RWPE2 (cell line): ENCODE results near the gene NIPSNAP2.

Experiments used
- ATAC-seq: fragments of 200-7000 bp; cut with Tn5 transposase; 3 replicates; pipeline ENCODE4 v1.9.1; 2021; ENCODE audit warnings: low read depth
- DNase-seq: peaks from one replicate; pipeline ENCODE4 v3.0.0-alpha.2; 2020; ENCODE audit warnings: low spot score
- H3K27ac ChIP-seq: fragments of 450-650 bp; 2 replicates; pipeline ENCODE4 v1.5.1; 2017; ENCODE audit warnings: mild to moderate bottlenecking; ENCODE audit not compliant: poor library complexity, severe bottlenecking
- H3K27me3 ChIP-seq: fragments of 250-450 bp; sonication (Bioruptor Pico); 2 replicates; pipeline ENCODE4 v1.5.1; 2021; ENCODE audit warnings: mild to moderate bottlenecking, moderate library complexity; ENCODE audit not compliant: insufficient read depth, poor library complexity, severe bottlenecking
- H3K36me3 ChIP-seq: fragments of 250-450 bp; sonication (Bioruptor Pico); 2 replicates; pipeline ENCODE4 v1.5.1; 2020; ENCODE audit warnings: low read depth, mild to moderate bottlenecking, moderate library complexity
- H3K4me1 ChIP-seq: fragments of 250-450 bp; sonication (Bioruptor Pico); 2 replicates; pipeline ENCODE4 v1.5.1; 2021; ENCODE audit warnings: mild to moderate bottlenecking, moderate library complexity; ENCODE audit not compliant: insufficient read depth, poor library complexity, severe bottlenecking
- H3K4me3 ChIP-seq: fragments of 250-450 bp; sonication (Bioruptor Pico); 2 replicates; pipeline ENCODE4 v1.5.1; 2021; ENCODE audit warnings: mild to moderate bottlenecking, moderate library complexity; ENCODE audit not compliant: severe bottlenecking
- H3K9me3 ChIP-seq: fragments of 250-450 bp; sonication (Bioruptor Pico); 2 replicates; pipeline ENCODE4 v1.5.1; 2021; ENCODE audit warnings: mild to moderate bottlenecking, moderate library complexity; ENCODE audit not compliant: severe bottlenecking
- CTCF ChIP-seq: fragments of 450-650 bp; IDR thresholded peaks from one replicate; pipeline ENCODE4 v1.5.1; 2017; ENCODE audit warnings: mild to moderate bottlenecking, moderate library complexity; ENCODE audit not compliant: poor library complexity, severe bottlenecking

NIPSNAP2 gene

DNA sequence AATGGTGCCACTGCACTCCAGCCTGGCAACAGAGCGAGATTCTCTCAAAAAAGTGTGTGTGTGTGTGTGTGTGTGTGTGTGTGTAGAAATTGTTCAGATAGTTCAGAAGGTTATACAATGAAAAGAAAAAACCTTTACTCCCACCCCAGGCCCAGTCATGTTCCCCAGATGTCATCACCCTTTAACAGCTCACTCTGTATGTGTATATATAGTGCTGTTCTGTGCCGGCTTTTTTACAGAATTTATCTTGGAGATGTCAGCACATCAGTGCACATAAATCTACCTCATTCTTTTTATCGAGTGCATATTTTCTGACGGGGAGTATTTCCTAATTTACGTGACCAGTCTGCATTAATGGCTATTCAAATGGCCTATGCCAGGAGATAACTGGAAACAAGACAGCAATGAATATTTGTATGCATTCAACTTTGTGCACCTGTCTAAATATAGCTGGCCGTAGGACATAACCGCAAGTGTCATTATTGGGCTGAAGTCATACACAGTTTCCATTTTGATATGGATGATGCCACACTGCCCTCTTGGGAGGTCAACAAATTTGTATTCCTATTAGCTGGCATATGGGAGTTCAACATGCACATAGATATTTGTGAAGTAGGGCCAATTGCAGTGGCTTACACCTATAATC is 11.7 kb downstream of the NIPSNAP2 start:
- Histone ChIP-seq H3K27me3 (no peaks in the 10 kb centered on the region), H3K4me3 (no peak overlapping the region), H3K4me1 (peaks cover 14% of the 10 kb centered on the region), H3K27ac (peak overlapping the region; percentile 43), H3K36me3 (peaks cover 62% of the 10 kb centered on the region), H3K9me3 (no peaks in the 10 kb centered on the region)
- TF ChIP-seq CTCF = no peak
- DNase-seq (no peak), ATAC-seq (no peak)

GRCh38 chr7:55977831-55978230 is 13.4 kb downstream of the NIPSNAP2 start:
- Histone ChIP-seq H3K4me1 (peaks cover 14% of the 10 kb centered on the region), H3K9me3 (no peaks in the 10 kb centered on the region), H3K27me3 (no peaks in the 10 kb centered on the region), H3K36me3 (peaks cover 70% of the 10 kb centered on the region), H3K27ac (peak overlapping the region; percentile 43), H3K4me3 (no peak overlapping the region)
- no peak for DNase-seq
- ATAC-seq = peak; percentile 91
- TF ChIP-seq CTCF = no peak

GRCh38 chr7:55980266-55980665 is 15.9 kb downstream of the NIPSNAP2 start:
- TF ChIP-seq CTCF = no peak
- Histone ChIP-seq H3K4me3 (no peak overlapping the region), H3K27me3 (no peaks in the 10 kb centered on the region), H3K36me3 (peaks cover 87% of the 10 kb centered on the region), H3K4me1 (peaks cover 24% of the 10 kb centered on the region), H3K27ac (no peak overlapping the region), H3K9me3 (no peaks in the 10 kb centered on the region)
- ATAC-seq = no peak
- DNase-seq = no peak

- H3K27me3 ChIP-seq = no peaks in the 10 kb centered on the region
- DNase-seq (no peak), ATAC-seq (peak; percentile 68)
- no peaks in the 10 kb centered on the region for H3K9me3 ChIP-seq
- no peak for TF ChIP-seq CTCF
- H3K36me3 ChIP-seq = peaks cover 95% of the 10 kb centered on the region
- no peak overlapping the region for H3K4me3 ChIP-seq
- H3K4me1 ChIP-seq = peaks cover 10% of the 10 kb centered on the region
- peak overlapping the region; percentile 39 for H3K27ac ChIP-seq
Observed at GRCh38 chr7:55983537-55983936, 19.2 kb downstream of the NIPSNAP2 start.

GRCh38 chr7:55992346-55992745 is 28.0 kb downstream of the NIPSNAP2 start:
- H3K36me3 ChIP-seq = peaks cover 43% of the 10 kb centered on the region
- TF ChIP-seq CTCF = no peak
- H3K27ac ChIP-seq = no peak overlapping the region
- H3K27me3 ChIP-seq = no peaks in the 10 kb centered on the region
- H3K9me3 ChIP-seq = no peaks in the 10 kb centered on the region
- ATAC-seq = no peak
- no peaks in the 10 kb centered on the region for H3K4me1 ChIP-seq
- no peak for DNase-seq
- H3K4me3 ChIP-seq = no peak overlapping the region
